ENCODE data around the gene SPATA46.

Gene SPATA46

GRCh38 chr1:162365284-162366020 is 11.2 kb downstream of the SPATA46 start:
- in situ Hi-C loops (cut with MboI; ENCODE audit: low sequenced_read_pairs, unreplicated experiment): no loop called here
- TF ChIP-seq, protein P1, sequence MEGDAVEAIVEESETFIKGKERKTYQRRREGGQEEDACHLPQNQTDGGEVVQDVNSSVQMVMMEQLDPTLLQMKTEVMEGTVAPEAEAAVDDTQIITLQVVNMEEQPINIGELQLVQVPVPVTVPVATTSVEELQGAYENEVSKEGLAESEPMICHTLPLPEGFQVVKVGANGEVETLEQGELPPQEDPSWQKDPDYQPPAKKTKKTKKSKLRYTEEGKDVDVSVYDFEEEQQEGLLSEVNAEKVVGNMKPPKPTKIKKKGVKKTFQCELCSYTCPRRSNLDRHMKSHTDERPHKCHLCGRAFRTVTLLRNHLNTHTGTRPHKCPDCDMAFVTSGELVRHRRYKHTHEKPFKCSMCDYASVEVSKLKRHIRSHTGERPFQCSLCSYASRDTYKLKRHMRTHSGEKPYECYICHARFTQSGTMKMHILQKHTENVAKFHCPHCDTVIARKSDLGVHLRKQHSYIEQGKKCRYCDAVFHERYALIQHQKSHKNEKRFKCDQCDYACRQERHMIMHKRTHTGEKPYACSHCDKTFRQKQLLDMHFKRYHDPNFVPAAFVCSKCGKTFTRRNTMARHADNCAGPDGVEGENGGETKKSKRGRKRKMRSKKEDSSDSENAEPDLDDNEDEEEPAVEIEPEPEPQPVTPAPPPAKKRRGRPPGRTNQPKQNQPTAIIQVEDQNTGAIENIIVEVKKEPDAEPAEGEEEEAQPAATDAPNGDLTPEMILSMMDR (IDR thresholded peaks at IDR 0.05; ENCODE audit: borderline replicate concordance, control extremely low read depth, extremely low read depth, insufficient read depth, missing control alignments): no peak
- DNase-seq (ENCODE audit: low spot score): no peak

GRCh38 chr1:162364498-162364897 is 12.2 kb downstream of the SPATA46 start:
- in situ Hi-C loops (cut with MboI; ENCODE audit: low sequenced_read_pairs, unreplicated experiment): no loop called here
- no peak for DNase-seq (ENCODE audit: low spot score)
- TF ChIP-seq, protein P1 (IDR thresholded peaks at IDR 0.05; ENCODE audit: borderline replicate concordance, control extremely low read depth, extremely low read depth, insufficient read depth, missing control alignments): no peak

DNA sequence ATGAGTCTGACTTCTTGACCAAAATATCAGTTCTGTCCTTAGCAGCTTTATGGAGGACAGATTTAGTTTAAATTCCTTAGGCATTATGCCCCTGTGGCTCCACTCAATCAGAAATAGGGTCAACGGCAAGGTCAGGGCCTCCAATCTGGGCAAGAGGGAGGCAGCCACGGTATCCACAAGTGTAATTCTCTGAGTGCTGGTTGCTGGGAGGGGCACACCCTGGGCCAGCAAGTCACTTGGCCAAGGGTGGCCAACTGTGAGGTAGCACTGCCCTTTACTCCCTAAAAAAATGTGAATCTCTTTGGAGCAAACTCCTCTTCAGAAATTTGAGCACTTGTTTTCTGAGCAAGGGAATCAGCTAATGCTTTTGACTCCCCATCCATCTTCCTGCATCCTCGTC is 12.8 kb downstream of the SPATA46 start:
- in situ Hi-C loops (cut with MboI; ENCODE audit: low sequenced_read_pairs, unreplicated experiment): no loop called here
- no peak for DNase-seq (ENCODE audit: low spot score)
- TF ChIP-seq, protein P1 (IDR thresholded peaks at IDR 0.05; ENCODE audit: borderline replicate concordance, control extremely low read depth, extremely low read depth, insufficient read depth, missing control alignments): no peak

DNA sequence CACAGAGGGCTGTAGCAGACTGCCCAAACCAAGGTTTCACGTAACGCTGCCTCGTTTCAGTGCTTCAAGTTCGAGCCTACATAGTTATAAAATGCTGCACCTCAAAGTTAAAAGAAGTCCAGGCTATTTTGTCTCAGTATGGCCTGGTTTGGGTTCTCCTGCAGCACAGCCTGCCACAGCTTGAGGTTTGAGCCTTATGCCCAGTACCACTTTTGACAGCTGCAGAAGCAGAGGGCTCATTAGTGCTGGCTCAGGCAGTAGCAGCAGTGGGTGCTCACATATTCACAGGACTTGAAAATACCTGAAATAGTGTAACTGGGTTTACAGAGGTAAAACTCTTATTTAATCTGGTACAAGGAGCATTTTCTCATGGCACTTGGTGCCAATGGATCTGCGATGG is 15.3 kb downstream of the SPATA46 start:
- no peak for DNase-seq (ENCODE audit: low spot score)
- TF ChIP-seq, protein P1 (IDR thresholded peaks at IDR 0.05; ENCODE audit: borderline replicate concordance, control extremely low read depth, extremely low read depth, insufficient read depth, missing control alignments): no peak
- in situ Hi-C loops (cut with MboI; ENCODE audit: low sequenced_read_pairs, unreplicated experiment): no loop called here

DNA sequence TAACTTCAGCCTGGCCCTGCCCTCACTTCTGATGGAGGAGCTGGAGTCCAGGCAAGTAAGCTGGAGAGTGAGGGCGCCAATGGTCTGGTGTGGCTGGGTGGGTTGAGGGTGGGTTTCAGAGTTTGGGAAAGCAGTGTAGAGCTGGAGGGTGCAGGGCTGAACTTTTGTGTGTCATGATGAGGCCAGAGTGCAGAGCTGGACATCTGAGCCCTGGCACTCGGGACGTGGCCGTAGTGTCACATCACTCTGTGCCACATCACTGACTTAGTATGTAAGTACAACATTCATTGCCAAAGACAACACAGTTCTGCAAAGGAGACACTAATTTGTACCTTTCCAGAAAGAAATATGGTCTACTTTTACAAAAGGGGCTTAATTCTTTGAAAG is 15.8 kb downstream of the SPATA46 start:
- in situ Hi-C loops (cut with MboI; ENCODE audit: low sequenced_read_pairs, unreplicated experiment): no loop called here
- DNase-seq (ENCODE audit: low spot score): no peak
- TF ChIP-seq, protein P1 (IDR thresholded peaks at IDR 0.05; ENCODE audit: borderline replicate concordance, control extremely low read depth, extremely low read depth, insufficient read depth, missing control alignments): no peak

DNA sequence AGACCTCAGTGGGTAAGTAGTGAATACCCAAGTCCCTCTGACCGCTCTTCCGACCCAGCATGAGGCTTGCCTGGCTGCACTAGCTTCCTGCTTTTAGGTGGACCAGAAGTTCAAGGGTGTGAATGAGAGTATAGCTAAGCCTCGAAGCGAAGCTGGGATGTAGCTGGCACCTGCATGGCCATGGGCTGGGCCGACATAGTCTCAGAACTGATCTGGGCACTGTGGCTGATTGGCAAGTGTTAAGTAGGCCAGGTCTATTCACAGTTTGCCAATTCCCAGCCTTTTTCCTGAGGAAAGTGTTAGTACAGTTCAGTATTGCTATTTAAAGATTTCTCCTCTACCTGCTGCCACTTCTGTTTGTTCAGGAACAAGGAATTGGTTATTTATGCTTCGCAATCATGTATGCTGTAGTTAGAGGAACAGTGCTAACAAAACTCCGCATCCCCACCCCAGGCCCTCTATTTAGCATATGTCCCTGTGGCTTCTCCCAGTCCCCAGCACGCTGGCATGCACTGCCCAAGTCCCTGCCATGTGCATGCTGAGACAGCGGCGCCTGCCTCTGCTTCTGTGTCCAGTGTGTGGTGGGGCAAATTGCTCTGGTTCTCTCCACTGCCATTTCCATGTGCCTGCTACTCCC is 16.3 kb downstream of the SPATA46 start:
- in situ Hi-C loops (cut with MboI; ENCODE audit: low sequenced_read_pairs, unreplicated experiment): no loop called here
- TF ChIP-seq, protein P1 (IDR thresholded peaks at IDR 0.05; ENCODE audit: borderline replicate concordance, control extremely low read depth, extremely low read depth, insufficient read depth, missing control alignments): no peak
- no peak for DNase-seq (ENCODE audit: low spot score)
